Natural killer cell (primary cell): ENCODE results near the gene FAM210B. TPM values are rescaled to one million over a fixed set of nuclear protein-coding genes. Genes with fewer than 3 reads are reported as not detected.

Source experiments
- ATAC-seq, 3 donors: fragments of 150-1000 bp in 2 of 3; fragments of 200-7000 bp in 1 of 3; cut with Tn5 transposase; 1 replicate in 1 of 3; 2 replicates in 2 of 3; pipeline ENCODE4 v1.10.0; 2021; ENCODE audit warnings: mild to moderate bottlenecking in 2 of 3, moderate library complexity in 2 of 3
- DNase-seq, 2 donors: peaks; one replicate each; pipeline versions ENCODE4 v3.0.0 to v3.0.0-alpha.2; 2013 to 2021; ENCODE audit warnings: mixed read lengths in 1 of 2
- H3K27ac ChIP-seq: one replicate; pipeline ENCODE4 v1.5.1; 2013; ENCODE audit warnings: mild to moderate bottlenecking, low read length
- H3K27me3 ChIP-seq: one replicate; pipeline ENCODE4 v1.6.1; 2013; ENCODE audit warnings: low read length; ENCODE audit not compliant: control insufficient read depth, insufficient read depth
- H3K36me3 ChIP-seq: one replicate; pipeline ENCODE4 v1.6.1; 2013; ENCODE audit warnings: low read length; ENCODE audit not compliant: control insufficient read depth, insufficient read depth
- H3K4me1 ChIP-seq: one replicate; pipeline ENCODE4 v1.6.1; 2013; ENCODE audit warnings: low read length; ENCODE audit not compliant: control insufficient read depth, insufficient read depth
- H3K4me3 ChIP-seq: one replicate; pipeline ENCODE4 v1.5.1; 2013; ENCODE audit warnings: low read length
- H3K9me3 ChIP-seq: one replicate; pipeline ENCODE4 v1.6.1; 2013; ENCODE audit warnings: low read length; ENCODE audit not compliant: control insufficient read depth, insufficient read depth
- H3K27ac Mint-ChIP-seq, 2 donors: one replicate each; pipeline ENCODE4 v1.8.0; 2022; ENCODE audit warnings: mild to moderate bottlenecking in 2 of 2, mixed read lengths in 2 of 2, moderate library complexity in 1 of 2
- H3K27me3 Mint-ChIP-seq, 2 donors: one replicate each; pipeline ENCODE4 v1.8.0; 2022; ENCODE audit warnings: low read depth in 2 of 2, mixed read lengths in 2 of 2
- H3K36me3 Mint-ChIP-seq: one replicate; pipeline ENCODE4 v1.8.0; 2022; ENCODE audit warnings: mixed read lengths
- H3K4me1 Mint-ChIP-seq, 2 donors: one replicate each; pipeline ENCODE4 v1.8.0; 2022; ENCODE audit warnings: mixed read lengths in 2 of 2
- H3K4me3 Mint-ChIP-seq: one replicate; pipeline ENCODE4 v1.8.0; 2022; ENCODE audit warnings: mild to moderate bottlenecking, moderate library complexity, mixed read lengths
- H3K9me3 Mint-ChIP-seq, 2 donors: one replicate each; pipeline ENCODE4 v1.8.0; 2022; ENCODE audit warnings: mixed read lengths in 2 of 2
- CTCF ChIP-seq: fragments of 200-600 bp; IDR thresholded peaks from one replicate; pipeline ENCODE4 v1.8.0; 2022; ENCODE audit warnings: antibody characterized with exemption
- WGBS: methylation state at CpG from one replicate; pipeline ENCODE4 v1.1.7; 2013; ENCODE audit warnings: missing lambda C conversion rate; ENCODE audit not compliant: insufficient coverage; 5-methylcytosine and 5-hydroxymethylcytosine counted together
- intact Hi-C: fragments of 100-400 bp; cut with micrococcal nuclease; formaldehyde crosslinking; loops from one replicate; pipeline ENCODE4 v1.14.2; 2022
- total RNA-seq, 4 donors: library from RNA; stranded (reverse); fragments of 120-200 nt in 1 of 4; gene quantifications; one replicate each; pipeline versions ENCODE4 v1.2.3 to v1.2.4, GENCODE V29; 2013 to 2022

Gene FAM210B
- total RNA-seq, 3 donors from 2014 or later (not counting 1 experiment from before 2014, with no cell fraction given): 6.4 to 11.5 (median 8.8) TPM

GRCh38 chr20:56359212-56360132 is 698 bp downstream of the FAM210B start:
- ATAC-seq: no peak
- H3K27me3 ChIP-seq: no peaks in the 10 kb centered on the region

GRCh38 chr20:56360133-56360907 is 1.5 kb downstream of the FAM210B start:
- no peak for TF ChIP-seq CTCF
- peak overlapping the region in 1 of 2 donors; percentile 65 for H3K27ac Mint-ChIP-seq

More at GRCh38 chr20:56359212-56360132, 698 bp downstream of the FAM210B start:
- Mint-ChIP-seq H3K27ac (peak overlapping the region in 1 of 2 donors; percentile 65), H3K4me1 (peaks cover 7 to 18% of the 10 kb centered on the region in 2 donors), H3K9me3 (no peaks in the 10 kb centered on the region), H3K36me3 (no peaks in the 10 kb centered on the region), H3K27me3 (no peaks in the 10 kb centered on the region), H3K4me3 (peak overlapping the region; percentile 91)
- DNase-seq: peak in 1 of 2 donors; percentile 38
- Histone ChIP-seq H3K36me3 (no peaks in the 10 kb centered on the region), H3K27ac (no peak overlapping the region), H3K9me3 (no peaks in the 10 kb centered on the region), H3K4me3 (peak overlapping the region; percentile 58), H3K4me1 (peaks cover 16% of the 10 kb centered on the region)
- intact Hi-C loops: no loop called here
- no peak for TF ChIP-seq CTCF
- WGBS: 34% methylated on average over 51 of the region's 51 CpGs

GRCh38 chr20:56360908-56361205 is 2.1 kb downstream of the FAM210B start:
- no peak for ATAC-seq
- H3K27me3 Mint-ChIP-seq: no peaks in the 10 kb centered on the region
- intact Hi-C loops: no loop called here
- no peak overlapping the region for H3K27ac ChIP-seq
- DNase-seq: no peak
- H3K9me3 Mint-ChIP-seq: no peaks in the 10 kb centered on the region
- no peak for TF ChIP-seq CTCF
- H3K4me1 Mint-ChIP-seq: peaks cover 7 to 18% of the 10 kb centered on the region in 2 donors
- H3K27ac Mint-ChIP-seq: no peak overlapping the region
- WGBS: 96% methylated on average over 8 of the region's 8 CpGs
- H3K4me1 ChIP-seq: peaks cover 16% of the 10 kb centered on the region
- peak overlapping the region; percentile 25 for H3K4me3 Mint-ChIP-seq
- H3K9me3 ChIP-seq: no peaks in the 10 kb centered on the region
- no peak overlapping the region for H3K4me3 ChIP-seq
- H3K36me3 Mint-ChIP-seq: no peaks in the 10 kb centered on the region
- no peaks in the 10 kb centered on the region for H3K36me3 ChIP-seq
- H3K27me3 ChIP-seq: no peaks in the 10 kb centered on the region

More at GRCh38 chr20:56360133-56360907, 1.5 kb downstream of the FAM210B start:
- Histone ChIP-seq H3K27ac (no peak overlapping the region), H3K9me3 (no peaks in the 10 kb centered on the region), H3K4me3 (no peak overlapping the region), H3K36me3 (no peaks in the 10 kb centered on the region), H3K4me1 (peaks cover 16% of the 10 kb centered on the region), H3K27me3 (no peaks in the 10 kb centered on the region)
- ATAC-seq (no peak), DNase-seq (no peak)
- peaks cover 7 to 18% of the 10 kb centered on the region in 2 donors for H3K4me1 Mint-ChIP-seq
- H3K4me3 Mint-ChIP-seq: peak overlapping the region; percentile 91
- intact Hi-C loops: no loop called here
- no peaks in the 10 kb centered on the region for H3K9me3 Mint-ChIP-seq
- WGBS: 96% methylated on average over 12 of the region's 14 CpGs
- no peaks in the 10 kb centered on the region for H3K36me3 Mint-ChIP-seq
- no peaks in the 10 kb centered on the region for H3K27me3 Mint-ChIP-seq
